ENCODE results near the gene TMC5.

The TMC5 gene

DNA sequence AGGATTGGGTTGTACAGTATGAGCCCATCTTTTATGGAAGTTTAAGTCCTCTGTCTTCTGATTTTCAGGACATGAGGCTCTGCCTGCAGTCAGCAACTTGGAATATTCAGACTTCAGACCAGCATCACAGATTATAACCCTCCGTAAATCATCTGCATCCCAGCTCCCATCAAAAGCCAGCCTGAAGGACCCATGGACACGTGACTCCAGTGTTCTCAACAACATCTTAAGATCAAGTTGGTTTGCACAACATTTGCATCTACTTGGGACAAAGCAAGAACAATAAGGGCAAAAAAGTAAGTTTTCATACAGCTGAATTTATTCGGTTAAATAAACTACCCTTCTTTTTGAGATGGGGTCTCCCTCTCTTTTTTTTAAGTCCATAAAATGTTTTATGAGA lies 12.7 kb downstream of the TMC5 start:
- Histone ChIP-seq H3K9me3 (replicated peaks; ENCODE audit: insufficient read depth, low read length) (no peaks in the 10 kb centered on the region), H3K4me2 (ENCODE audit: low read depth, low read length) (no peak overlapping the region), H4K20me1 (ENCODE audit: insufficient read depth, low read length) (no peaks in the 10 kb centered on the region), H3F3A (ENCODE audit: insufficient read depth, low read length) (no peaks in the 10 kb centered on the region), H3K9me2 (replicated peaks; ENCODE audit: insufficient read depth, low read length) (no peaks in the 10 kb centered on the region), H3K9ac (ENCODE audit: low read length) (no peak overlapping the region), H3K79me2 (ENCODE audit: low read length) (no peaks in the 10 kb centered on the region), H3K27me3 (replicated peaks; ENCODE audit: insufficient read depth, low read length) (no peaks in the 10 kb centered on the region), H2AFZ (ENCODE audit: low read length) (no peak overlapping the region), H3K4me3 (ENCODE audit: low read length) (no peak overlapping the region), H3K4me1 (ENCODE audit: low read length) (no peaks in the 10 kb centered on the region), H3K27ac (ENCODE audit: low read length) (no peak overlapping the region), H3K36me3 (replicated peaks; ENCODE audit: insufficient read depth, low read length) (no peaks in the 10 kb centered on the region)
- DNase-seq: no peak
- TF ChIP-seq EZH2phosphoT487 (IDR thresholded peaks at IDR 0.05; ENCODE audit: low read length) (no peak), EZH2 (optimal IDR thresholded peaks at IDR 0.05; ENCODE audit: low read depth, low read length) (no peak)
- TF ChIP-seq, protein P1, sequence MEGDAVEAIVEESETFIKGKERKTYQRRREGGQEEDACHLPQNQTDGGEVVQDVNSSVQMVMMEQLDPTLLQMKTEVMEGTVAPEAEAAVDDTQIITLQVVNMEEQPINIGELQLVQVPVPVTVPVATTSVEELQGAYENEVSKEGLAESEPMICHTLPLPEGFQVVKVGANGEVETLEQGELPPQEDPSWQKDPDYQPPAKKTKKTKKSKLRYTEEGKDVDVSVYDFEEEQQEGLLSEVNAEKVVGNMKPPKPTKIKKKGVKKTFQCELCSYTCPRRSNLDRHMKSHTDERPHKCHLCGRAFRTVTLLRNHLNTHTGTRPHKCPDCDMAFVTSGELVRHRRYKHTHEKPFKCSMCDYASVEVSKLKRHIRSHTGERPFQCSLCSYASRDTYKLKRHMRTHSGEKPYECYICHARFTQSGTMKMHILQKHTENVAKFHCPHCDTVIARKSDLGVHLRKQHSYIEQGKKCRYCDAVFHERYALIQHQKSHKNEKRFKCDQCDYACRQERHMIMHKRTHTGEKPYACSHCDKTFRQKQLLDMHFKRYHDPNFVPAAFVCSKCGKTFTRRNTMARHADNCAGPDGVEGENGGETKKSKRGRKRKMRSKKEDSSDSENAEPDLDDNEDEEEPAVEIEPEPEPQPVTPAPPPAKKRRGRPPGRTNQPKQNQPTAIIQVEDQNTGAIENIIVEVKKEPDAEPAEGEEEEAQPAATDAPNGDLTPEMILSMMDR (IDR thresholded peaks at IDR 0.05; ENCODE audit: low read length): no peak

DNA sequence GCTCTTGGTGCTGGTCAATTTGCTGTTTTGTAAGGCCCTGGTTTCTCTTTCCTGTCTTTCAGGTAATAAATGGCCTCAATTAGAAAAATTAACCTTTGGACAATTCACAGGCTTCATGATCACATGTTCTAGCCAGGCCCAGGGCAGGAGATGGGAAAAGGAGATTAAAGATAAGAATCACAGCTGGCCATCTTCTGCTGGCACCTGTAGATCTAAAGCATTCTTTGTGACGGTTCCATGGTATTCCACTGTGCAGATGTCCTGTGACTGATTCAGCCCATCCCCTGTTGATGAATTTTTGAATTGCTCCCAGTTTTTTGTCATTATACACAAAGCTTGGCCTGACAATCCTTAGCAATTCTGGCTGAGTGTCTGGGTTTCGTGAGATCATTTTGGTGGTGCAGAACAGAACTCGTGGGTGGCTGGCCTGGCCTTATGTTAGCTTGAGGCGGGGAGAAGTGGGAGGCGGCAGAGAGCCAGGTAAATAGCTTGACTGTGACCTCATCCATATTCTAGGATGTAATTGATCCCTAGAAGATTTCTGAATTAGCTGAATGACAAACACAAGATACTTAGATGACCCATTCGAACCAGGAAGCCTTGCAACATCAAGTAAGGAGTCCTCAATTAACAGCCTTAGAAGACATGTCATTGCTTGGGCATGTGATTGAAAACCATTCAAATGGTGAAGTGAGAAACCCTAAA lies 14.1 kb downstream of the TMC5 start:
- no peaks in the 10 kb centered on the region for H3F3A ChIP-seq (ENCODE audit: insufficient read depth, low read length)
- H4K20me1 ChIP-seq (ENCODE audit: insufficient read depth, low read length): no peaks in the 10 kb centered on the region
- H3K4me1 ChIP-seq (ENCODE audit: low read length): no peaks in the 10 kb centered on the region
- H3K9ac ChIP-seq (ENCODE audit: low read length): no peak overlapping the region
- H3K27me3 ChIP-seq (replicated peaks; ENCODE audit: insufficient read depth, low read length): no peaks in the 10 kb centered on the region
- H2AFZ ChIP-seq (ENCODE audit: low read length): no peak overlapping the region
- no peaks in the 10 kb centered on the region for H3K9me2 ChIP-seq (replicated peaks; ENCODE audit: insufficient read depth, low read length)
- no peak for DNase-seq
- TF ChIP-seq, protein P1 (IDR thresholded peaks at IDR 0.05; ENCODE audit: low read length): no peak
- no peak for TF ChIP-seq EZH2phosphoT487 (IDR thresholded peaks at IDR 0.05; ENCODE audit: low read length)
- no peak for TF ChIP-seq EZH2 (optimal IDR thresholded peaks at IDR 0.05; ENCODE audit: low read depth, low read length)
- H3K4me2 ChIP-seq (ENCODE audit: low read depth, low read length): no peak overlapping the region
- H3K9me3 ChIP-seq (replicated peaks; ENCODE audit: insufficient read depth, low read length): no peaks in the 10 kb centered on the region
- no peaks in the 10 kb centered on the region for H3K36me3 ChIP-seq (replicated peaks; ENCODE audit: insufficient read depth, low read length)
- H3K79me2 ChIP-seq (ENCODE audit: low read length): no peaks in the 10 kb centered on the region
- H3K27ac ChIP-seq (ENCODE audit: low read length): no peak overlapping the region
- H3K4me3 ChIP-seq (ENCODE audit: low read length): no peak overlapping the region

DNA sequence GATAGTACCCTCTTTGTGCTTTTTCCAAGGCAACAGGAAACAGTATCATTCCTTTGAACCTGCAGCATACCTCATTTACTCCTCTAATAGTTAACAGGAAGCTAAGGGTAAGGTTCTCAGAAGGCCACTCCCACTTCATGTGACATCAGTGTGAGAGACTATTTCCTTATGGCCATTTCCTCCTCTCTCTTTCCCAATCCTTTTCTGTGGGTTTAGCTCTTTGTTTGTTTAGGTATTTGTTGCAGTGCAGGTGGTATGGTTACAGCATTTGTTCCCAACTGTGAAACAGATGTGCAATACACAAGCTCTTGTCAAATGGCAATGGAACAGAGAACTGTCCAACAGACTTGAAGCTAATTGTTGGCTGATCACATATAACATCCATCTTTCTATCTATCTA lies 14.7 kb downstream of the TMC5 start:
- H3K36me3 ChIP-seq (replicated peaks; ENCODE audit: insufficient read depth, low read length): no peaks in the 10 kb centered on the region
- TF ChIP-seq, protein P1 (IDR thresholded peaks at IDR 0.05; ENCODE audit: low read length): no peak
- TF ChIP-seq EZH2phosphoT487 (IDR thresholded peaks at IDR 0.05; ENCODE audit: low read length) (no peak), EZH2 (optimal IDR thresholded peaks at IDR 0.05; ENCODE audit: low read depth, low read length) (no peak)
- H3K9ac ChIP-seq (ENCODE audit: low read length): no peak overlapping the region
- no peak overlapping the region for H3K27ac ChIP-seq (ENCODE audit: low read length)
- no peaks in the 10 kb centered on the region for H3K9me2 ChIP-seq (replicated peaks; ENCODE audit: insufficient read depth, low read length)
- no peaks in the 10 kb centered on the region for H3F3A ChIP-seq (ENCODE audit: insufficient read depth, low read length)
- no peaks in the 10 kb centered on the region for H3K79me2 ChIP-seq (ENCODE audit: low read length)
- H3K27me3 ChIP-seq (replicated peaks; ENCODE audit: insufficient read depth, low read length): no peaks in the 10 kb centered on the region
- no peaks in the 10 kb centered on the region for H4K20me1 ChIP-seq (ENCODE audit: insufficient read depth, low read length)
- no peak overlapping the region for H3K4me2 ChIP-seq (ENCODE audit: low read depth, low read length)
- no peaks in the 10 kb centered on the region for H3K4me1 ChIP-seq (ENCODE audit: low read length)
- DNase-seq: no peak
- no peak overlapping the region for H2AFZ ChIP-seq (ENCODE audit: low read length)
- H3K9me3 ChIP-seq (replicated peaks; ENCODE audit: insufficient read depth, low read length): no peaks in the 10 kb centered on the region
- no peak overlapping the region for H3K4me3 ChIP-seq (ENCODE audit: low read length)
